ENCODE results near the gene PRORP.
A peak's percentile ranks its signal among the peaks of the same experiment; 100 is the strongest.
"Not testable (repeated sequence)": the region's sequence is repeated elsewhere in the genome, so short reads cannot be mapped to it uniquely, and the experiment has no call there.

The PRORP gene

GRCh38 chr14:35121887-35122695 is at the start of gene PRORP, which contains the start of gene PPP2R3C:
Gene PRORP, plus strand, starts transcription at chr14:35122552. Its CDS starts 694 bp downstream, at chr14:35123246.
Gene PPP2R3C, minus strand, starts transcription at chr14:35121990. Its CDS starts 31 bp downstream, at chr14:35121959.
- Histone ChIP-seq H3K27ac (ENCODE audit: low read length) (peak within 1 kb of the TSS; percentile 99), H3K27me3 (ENCODE audit: low read depth, low read length) (no peaks in the 10 kb centered on the region), H3K9me3 (ENCODE audit: control insufficient read depth in 1 of 2, low read length in 2 of 2) (no peaks in the 10 kb centered on the region), H3K4me3 (ENCODE audit: low read depth in 1 of 2, low read length in 2 of 2) (peak within 1 kb of the TSS; percentile 85 to 97), H3K4me1 (ENCODE audit: control insufficient read depth in 1 of 2, insufficient read depth in 2 of 2, low read length in 2 of 2) (peaks cover 6 to 26% of the 10 kb centered on the region in 2 donors), H3K36me3 (ENCODE audit: control insufficient read depth in 1 of 2, insufficient read depth in 2 of 2, low read length in 2 of 2) (peaks cover 5 to 16% of the 10 kb centered on the region in 2 donors)

GRCh38 chr14:35073486-35073885 is 48.9 kb upstream of the PRORP start:
- H3K4me1 ChIP-seq (ENCODE audit: control insufficient read depth in 1 of 2, insufficient read depth in 2 of 2, low read length in 2 of 2) = no peaks in the 10 kb centered on the region
- H3K9me3 ChIP-seq (ENCODE audit: control insufficient read depth in 1 of 2, low read length in 2 of 2) = no peaks in the 10 kb centered on the region
- peaks cover 14 to 39% of the 10 kb centered on the region in 2 donors for H3K36me3 ChIP-seq (ENCODE audit: control insufficient read depth in 1 of 2, insufficient read depth in 2 of 2, low read length in 2 of 2)
- H3K27ac ChIP-seq (ENCODE audit: low read length) = no peak overlapping the region
- no peak overlapping the region for H3K4me3 ChIP-seq (ENCODE audit: low read depth in 1 of 2, low read length in 2 of 2)
- no peaks in the 10 kb centered on the region for H3K27me3 ChIP-seq (ENCODE audit: low read depth, low read length)

GRCh38 chr14:35078082-35078481 is 44.3 kb upstream of the PRORP start:
- H3K36me3 ChIP-seq (ENCODE audit: control insufficient read depth in 1 of 2, insufficient read depth in 2 of 2, low read length in 2 of 2) = peaks cover 29 to 46% of the 10 kb centered on the region in 2 donors

GRCh38 chr14:35079742-35080141 is 42.6 kb upstream of the PRORP start:
- H3K27me3 ChIP-seq (ENCODE audit: low read depth, low read length) = no peaks in the 10 kb centered on the region
- peaks cover 33 to 43% of the 10 kb centered on the region in 2 donors for H3K36me3 ChIP-seq (ENCODE audit: control insufficient read depth in 1 of 2, insufficient read depth in 2 of 2, low read length in 2 of 2)
- no peaks in the 10 kb centered on the region for H3K9me3 ChIP-seq (ENCODE audit: control insufficient read depth in 1 of 2, low read length in 2 of 2)
- H3K4me1 ChIP-seq (ENCODE audit: control insufficient read depth in 1 of 2, insufficient read depth in 2 of 2, low read length in 2 of 2) = no peaks in the 10 kb centered on the region
- no peak overlapping the region for H3K4me3 ChIP-seq (ENCODE audit: low read depth in 1 of 2, low read length in 2 of 2)
- no peak overlapping the region for H3K27ac ChIP-seq (ENCODE audit: low read length)

More at GRCh38 chr14:35078082-35078481, 44.3 kb upstream of the PRORP start:
- Histone ChIP-seq H3K27ac (ENCODE audit: low read length) (no peak overlapping the region), H3K4me1 (ENCODE audit: control insufficient read depth in 1 of 2, insufficient read depth in 2 of 2, low read length in 2 of 2) (no peaks in the 10 kb centered on the region), H3K4me3 (ENCODE audit: low read depth in 1 of 2, low read length in 2 of 2) (no peak overlapping the region), H3K27me3 (ENCODE audit: low read depth, low read length) (no peaks in the 10 kb centered on the region), H3K9me3 (ENCODE audit: control insufficient read depth in 1 of 2, low read length in 2 of 2) (no peaks in the 10 kb centered on the region)

- H3K36me3 ChIP-seq (ENCODE audit: control insufficient read depth in 1 of 2, insufficient read depth in 2 of 2, low read length in 2 of 2) = peaks cover 26 to 33% of the 10 kb centered on the region in 2 donors
Measured at GRCh38 chr14:35083530-35084150, 38.7 kb upstream of the PRORP start.

GRCh38 chr14:35085441-35085840 is 36.9 kb upstream of the PRORP start:
- no peaks in the 10 kb centered on the region for H3K4me1 ChIP-seq (ENCODE audit: control insufficient read depth in 1 of 2, insufficient read depth in 2 of 2, low read length in 2 of 2)
- no peaks in the 10 kb centered on the region for H3K9me3 ChIP-seq (ENCODE audit: control insufficient read depth in 1 of 2, low read length in 2 of 2)
- H3K4me3 ChIP-seq (ENCODE audit: low read depth in 1 of 2, low read length in 2 of 2) = no peak overlapping the region
- peaks cover 15 to 25% of the 10 kb centered on the region in 2 donors for H3K36me3 ChIP-seq (ENCODE audit: control insufficient read depth in 1 of 2, insufficient read depth in 2 of 2, low read length in 2 of 2)
- H3K27me3 ChIP-seq (ENCODE audit: low read depth, low read length) = no peaks in the 10 kb centered on the region
- no peak overlapping the region for H3K27ac ChIP-seq (ENCODE audit: low read length)

More at GRCh38 chr14:35083530-35084150, 38.7 kb upstream of the PRORP start:
- H3K4me1 ChIP-seq (ENCODE audit: control insufficient read depth in 1 of 2, insufficient read depth in 2 of 2, low read length in 2 of 2) = no peaks in the 10 kb centered on the region
- H3K9me3 ChIP-seq (ENCODE audit: control insufficient read depth in 1 of 2, low read length in 2 of 2) = no peaks in the 10 kb centered on the region
- no peak overlapping the region for H3K27ac ChIP-seq (ENCODE audit: low read length)
- no peaks in the 10 kb centered on the region for H3K27me3 ChIP-seq (ENCODE audit: low read depth, low read length)
- H3K4me3 ChIP-seq (ENCODE audit: low read depth in 1 of 2, low read length in 2 of 2) = no peak overlapping the region

GRCh38 chr14:35088514-35088913 is 33.8 kb upstream of the PRORP start:
- Histone ChIP-seq H3K4me3 (ENCODE audit: low read depth in 1 of 2, low read length in 2 of 2) (no peak overlapping the region), H3K27ac (ENCODE audit: low read length) (no peak overlapping the region), H3K4me1 (ENCODE audit: control insufficient read depth in 1 of 2, insufficient read depth in 2 of 2, low read length in 2 of 2) (no peaks in the 10 kb centered on the region), H3K9me3 (ENCODE audit: control insufficient read depth in 1 of 2, low read length in 2 of 2) (no peaks in the 10 kb centered on the region), H3K27me3 (ENCODE audit: low read depth, low read length) (no peaks in the 10 kb centered on the region), H3K36me3 (ENCODE audit: control insufficient read depth in 1 of 2, insufficient read depth in 2 of 2, low read length in 2 of 2) (peaks cover 15 to 37% of the 10 kb centered on the region in 2 donors)

- not testable (repeated sequence) for H3K27me3 ChIP-seq (ENCODE audit: low read depth, low read length); H3K9me3 ChIP-seq (ENCODE audit: control insufficient read depth in 1 of 2, low read length in 2 of 2); H3K4me1 ChIP-seq (ENCODE audit: control insufficient read depth in 1 of 2, insufficient read depth in 2 of 2, low read length in 2 of 2); H3K27ac ChIP-seq (ENCODE audit: low read length); H3K4me3 ChIP-seq (ENCODE audit: low read depth in 1 of 2, low read length in 2 of 2)
- peaks cover 16 to 70% of the 10 kb centered on the region in 2 donors for H3K36me3 ChIP-seq (ENCODE audit: control insufficient read depth in 1 of 2, insufficient read depth in 2 of 2, low read length in 2 of 2)
Measured at GRCh38 chr14:35094645-35095044, 27.7 kb upstream of the PRORP start.

- Histone ChIP-seq H3K36me3 (ENCODE audit: control insufficient read depth in 1 of 2, insufficient read depth in 2 of 2, low read length in 2 of 2) (peaks cover 35 to 63% of the 10 kb centered on the region in 2 donors), H3K4me1 (ENCODE audit: control insufficient read depth in 1 of 2, insufficient read depth in 2 of 2, low read length in 2 of 2) (no peaks in the 10 kb centered on the region), H3K4me3 (ENCODE audit: low read depth in 1 of 2, low read length in 2 of 2) (no peak overlapping the region), H3K27ac (ENCODE audit: low read length) (no peak overlapping the region), H3K27me3 (ENCODE audit: low read depth, low read length) (no peaks in the 10 kb centered on the region), H3K9me3 (ENCODE audit: control insufficient read depth in 1 of 2, low read length in 2 of 2) (no peaks in the 10 kb centered on the region)
Measured at GRCh38 chr14:35107866-35108265, 14.5 kb upstream of the PRORP start.

- Histone ChIP-seq H3K9me3 (ENCODE audit: control insufficient read depth in 1 of 2, low read length in 2 of 2) (no peaks in the 10 kb centered on the region), H3K4me3 (ENCODE audit: low read depth in 1 of 2, low read length in 2 of 2) (no peak overlapping the region), H3K27ac (ENCODE audit: low read length) (no peak overlapping the region), H3K27me3 (ENCODE audit: low read depth, low read length) (no peaks in the 10 kb centered on the region), H3K4me1 (ENCODE audit: control insufficient read depth in 1 of 2, insufficient read depth in 2 of 2, low read length in 2 of 2) (no peaks in the 10 kb centered on the region), H3K36me3 (ENCODE audit: control insufficient read depth in 1 of 2, insufficient read depth in 2 of 2, low read length in 2 of 2) (peaks cover 47 to 51% of the 10 kb centered on the region in 2 donors)
Measured at GRCh38 chr14:35112641-35113040, 9.7 kb upstream of the PRORP start.

GRCh38 chr14:35113308-35113950 is 8.9 kb upstream of the PRORP start:
- Histone ChIP-seq H3K36me3 (ENCODE audit: control insufficient read depth in 1 of 2, insufficient read depth in 2 of 2, low read length in 2 of 2) (peaks cover 43 to 51% of the 10 kb centered on the region in 2 donors), H3K9me3 (ENCODE audit: control insufficient read depth in 1 of 2, low read length in 2 of 2) (no peaks in the 10 kb centered on the region)

More at GRCh38 chr14:35113308-35113950, 8.9 kb upstream of the PRORP start:
- Histone ChIP-seq H3K4me1 (ENCODE audit: control insufficient read depth in 1 of 2, insufficient read depth in 2 of 2, low read length in 2 of 2) (no peaks in the 10 kb centered on the region), H3K4me3 (ENCODE audit: low read depth in 1 of 2, low read length in 2 of 2) (no peak overlapping the region), H3K27me3 (ENCODE audit: low read depth, low read length) (no peaks in the 10 kb centered on the region), H3K27ac (ENCODE audit: low read length) (no peak overlapping the region)
